ENCODE results near the gene YWHAQ. TPM values are rescaled to one million over a fixed set of nuclear protein-coding genes. Genes with fewer than 3 reads are reported as not detected.
A peak's percentile ranks its signal among the peaks of the same experiment; 100 is the strongest.
"Not testable (repeated sequence)": the region's sequence is repeated elsewhere in the genome, so short reads cannot be mapped to it uniquely, and the experiment has no call there.

The YWHAQ gene
- total RNA-seq, 1 donor from 2014 or later = 191 TPM

GRCh38 chr2:9554921-9555296 lies 75.9 kb downstream of the YWHAQ start:
- Histone ChIP-seq H3K27ac (peak overlapping the region; percentile 99), H3K4me3 (peak overlapping the region; percentile 82), H3K9me3 (no peaks in the 10 kb centered on the region), H3K27me3 (no peaks in the 10 kb centered on the region), H3K36me3 (no peaks in the 10 kb centered on the region), H3K4me1 (peaks cover 42% of the 10 kb centered on the region)
- intact Hi-C loops (cut with DNase I) = no loop called here
- DNase-seq (no peak), ATAC-seq (peak; percentile 33)
- no peak for TF ChIP-seq CTCF (IDR thresholded peaks at IDR 0.05)

- peak overlapping the region; percentile 2 for H3K4me3 ChIP-seq
- TF ChIP-seq CTCF (IDR thresholded peaks at IDR 0.05) = no peak
- DNase-seq (no peak), ATAC-seq (no peak)
- no peaks in the 10 kb centered on the region for H3K36me3 ChIP-seq
- intact Hi-C loops (cut with DNase I) = no loop called here
- H3K27me3 ChIP-seq = no peaks in the 10 kb centered on the region
- peaks cover 51% of the 10 kb centered on the region for H3K4me1 ChIP-seq
- H3K27ac ChIP-seq = peak overlapping the region; percentile 99
- no peaks in the 10 kb centered on the region for H3K9me3 ChIP-seq
These were observed 78.3 kb downstream of the YWHAQ start for GRCh38 chr2:9552219-9553178.

GRCh38 chr2:9550859-9551391 lies 79.9 kb downstream of the YWHAQ start:
- ATAC-seq; intact Hi-C loops (cut with DNase I); DNase-seq; H3K9me3 ChIP-seq; H3K27me3 ChIP-seq; H3K36me3 ChIP-seq; H3K4me3 ChIP-seq: not testable (repeated sequence)
- Histone ChIP-seq H3K4me1 (peaks cover 56% of the 10 kb centered on the region), H3K27ac (peak overlapping the region; percentile 32)

GRCh38 chr2:9549420-9549819 lies 81.4 kb downstream of the YWHAQ start:
- DNase-seq (no peak), ATAC-seq (no peak)
- no peaks in the 10 kb centered on the region for H3K9me3 ChIP-seq
- TF ChIP-seq CTCF (IDR thresholded peaks at IDR 0.05) = no peak
- H3K27me3 ChIP-seq = no peaks in the 10 kb centered on the region
- H3K4me3 ChIP-seq = no peak overlapping the region
- no peaks in the 10 kb centered on the region for H3K36me3 ChIP-seq
- H3K4me1 ChIP-seq = peaks cover 53% of the 10 kb centered on the region
- intact Hi-C loops (cut with DNase I) = no loop called here
- H3K27ac ChIP-seq = no peak overlapping the region

GRCh38 chr2:9548506-9548905 lies 82.3 kb downstream of the YWHAQ start:
- intact Hi-C loops (cut with DNase I) = no loop called here
- Histone ChIP-seq H3K9me3 (no peaks in the 10 kb centered on the region), H3K4me3 (no peak overlapping the region), H3K27ac (no peak overlapping the region), H3K4me1 (peaks cover 49% of the 10 kb centered on the region), H3K36me3 (no peaks in the 10 kb centered on the region), H3K27me3 (no peaks in the 10 kb centered on the region)
- DNase-seq (no peak), ATAC-seq (peak; percentile 54)
- no peak for TF ChIP-seq CTCF (IDR thresholded peaks at IDR 0.05)

GRCh38 chr2:9547262-9547991 lies 83.4 kb downstream of the YWHAQ start:
- Histone ChIP-seq H3K36me3 (peaks cover 6% of the 10 kb centered on the region), H3K27me3 (no peaks in the 10 kb centered on the region), H3K27ac (no peak overlapping the region), H3K4me1 (peaks cover 46% of the 10 kb centered on the region), H3K9me3 (no peaks in the 10 kb centered on the region), H3K4me3 (no peak overlapping the region)
- DNase-seq (no peak), ATAC-seq (no peak)
- intact Hi-C loops (cut with DNase I) = no loop called here
- no peak for TF ChIP-seq CTCF (IDR thresholded peaks at IDR 0.05)

All from upper lobe of right lung (tissue), 1 donor.